ENCODE results near the gene CLEC19A.

DNA sequence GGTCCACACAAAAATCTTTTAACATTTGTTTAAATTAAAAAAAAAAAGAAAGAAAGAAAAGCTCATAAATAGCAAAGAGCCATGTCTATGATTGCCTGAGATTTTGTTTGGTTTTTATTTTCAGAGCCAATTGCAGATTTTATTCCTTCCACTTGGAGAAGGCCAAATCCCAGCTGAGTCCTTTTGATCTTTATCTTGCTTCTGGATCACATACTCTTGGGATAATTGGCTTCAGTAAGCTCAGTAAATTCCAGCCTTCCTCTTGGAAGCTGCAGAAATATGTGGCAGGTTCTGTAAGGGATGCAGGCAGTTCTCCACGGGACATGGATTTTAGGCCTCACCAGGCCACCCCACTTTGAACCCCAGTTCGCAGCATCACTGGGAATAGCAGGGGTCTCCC lies 68.8 kb downstream of the CLEC19A start:
- TF ChIP-seq, protein P1, sequence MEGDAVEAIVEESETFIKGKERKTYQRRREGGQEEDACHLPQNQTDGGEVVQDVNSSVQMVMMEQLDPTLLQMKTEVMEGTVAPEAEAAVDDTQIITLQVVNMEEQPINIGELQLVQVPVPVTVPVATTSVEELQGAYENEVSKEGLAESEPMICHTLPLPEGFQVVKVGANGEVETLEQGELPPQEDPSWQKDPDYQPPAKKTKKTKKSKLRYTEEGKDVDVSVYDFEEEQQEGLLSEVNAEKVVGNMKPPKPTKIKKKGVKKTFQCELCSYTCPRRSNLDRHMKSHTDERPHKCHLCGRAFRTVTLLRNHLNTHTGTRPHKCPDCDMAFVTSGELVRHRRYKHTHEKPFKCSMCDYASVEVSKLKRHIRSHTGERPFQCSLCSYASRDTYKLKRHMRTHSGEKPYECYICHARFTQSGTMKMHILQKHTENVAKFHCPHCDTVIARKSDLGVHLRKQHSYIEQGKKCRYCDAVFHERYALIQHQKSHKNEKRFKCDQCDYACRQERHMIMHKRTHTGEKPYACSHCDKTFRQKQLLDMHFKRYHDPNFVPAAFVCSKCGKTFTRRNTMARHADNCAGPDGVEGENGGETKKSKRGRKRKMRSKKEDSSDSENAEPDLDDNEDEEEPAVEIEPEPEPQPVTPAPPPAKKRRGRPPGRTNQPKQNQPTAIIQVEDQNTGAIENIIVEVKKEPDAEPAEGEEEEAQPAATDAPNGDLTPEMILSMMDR (IDR thresholded peaks at IDR 0.05): no peak
- no peak for TF ChIP-seq EZH2phosphoT487 (IDR thresholded peaks at IDR 0.05)
- no peak for TF ChIP-seq EZH2 (IDR thresholded peaks at IDR 0.05)
